ENCODE results near the gene AVEN.

The AVEN gene

DNA sequence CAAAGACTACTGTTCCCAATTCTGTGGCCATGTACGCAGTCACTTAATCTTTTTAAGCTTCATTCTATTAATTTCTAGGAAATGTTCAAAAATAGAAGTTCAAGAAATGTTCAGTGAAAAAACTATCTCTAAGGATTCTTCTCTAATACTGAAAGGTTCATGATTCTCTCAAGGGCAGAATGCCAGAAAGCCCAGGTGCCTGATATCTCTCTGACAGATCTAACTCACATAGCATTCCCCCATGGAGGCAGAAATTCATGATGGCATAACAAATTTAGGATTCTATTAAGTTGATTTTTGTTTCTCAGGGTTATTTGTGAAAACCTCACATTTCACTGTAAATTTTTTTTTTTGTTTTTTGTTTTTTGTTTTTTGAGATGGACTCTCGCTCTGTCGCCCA lies 53.3 kb downstream of the AVEN start:
- DNase-seq (ENCODE audit: low read depth, low spot score): no peak

GRCh38 chr15:33985287-33985686 lies 53.7 kb downstream of the AVEN start:
- DNase-seq (ENCODE audit: low read depth, low spot score): no peak

- no peak for DNase-seq (ENCODE audit: low read depth, low spot score)
Observed at GRCh38 chr15:33982516-33982915, 56.5 kb downstream of the AVEN start.

DNA sequence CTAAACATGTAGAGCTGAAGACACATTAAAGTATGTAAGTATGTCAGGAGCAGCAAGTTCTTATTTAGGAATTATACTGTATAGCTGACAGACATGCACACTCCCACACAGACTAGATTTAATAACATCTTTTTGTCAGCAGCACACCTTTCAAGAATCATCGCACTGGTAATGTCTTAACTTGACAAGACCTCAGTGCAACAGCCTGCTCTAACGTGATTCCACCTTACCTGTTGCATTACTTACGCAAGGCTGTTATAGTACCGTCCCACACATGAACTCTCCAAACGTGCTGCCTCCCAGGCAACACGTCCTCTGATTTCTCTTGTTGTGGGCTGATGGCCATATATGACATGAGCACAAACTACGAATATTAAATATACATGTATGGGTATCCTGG lies 58.8 kb downstream of the AVEN start:
- no peak for DNase-seq (ENCODE audit: low read depth, low spot score)

GRCh38 chr15:33975022-33975565 lies 63.9 kb downstream of the AVEN start:
- DNase-seq (ENCODE audit: low read depth, low spot score): no peak

- no peak for DNase-seq (ENCODE audit: low read depth, low spot score)
Observed at GRCh38 chr15:33971811-33972210, 67.2 kb downstream of the AVEN start.

- DNase-seq (ENCODE audit: low read depth, low spot score): no peak
Observed at GRCh38 chr15:33968821-33969220, 70.2 kb downstream of the AVEN start.

- DNase-seq (ENCODE audit: low read depth, low spot score): no peak
Observed at GRCh38 chr15:33968224-33968623, 70.8 kb downstream of the AVEN start, which contains the start of gene CHRM5. TSS of gene CHRM5 (plus strand) at chr15:33968497. CDS start at chr15:34062718, 94,221 bp downstream.

GRCh38 chr15:33964665-33965040 lies 74.4 kb downstream of the AVEN start:
- DNase-seq (ENCODE audit: low read depth, low spot score): no peak

DNA sequence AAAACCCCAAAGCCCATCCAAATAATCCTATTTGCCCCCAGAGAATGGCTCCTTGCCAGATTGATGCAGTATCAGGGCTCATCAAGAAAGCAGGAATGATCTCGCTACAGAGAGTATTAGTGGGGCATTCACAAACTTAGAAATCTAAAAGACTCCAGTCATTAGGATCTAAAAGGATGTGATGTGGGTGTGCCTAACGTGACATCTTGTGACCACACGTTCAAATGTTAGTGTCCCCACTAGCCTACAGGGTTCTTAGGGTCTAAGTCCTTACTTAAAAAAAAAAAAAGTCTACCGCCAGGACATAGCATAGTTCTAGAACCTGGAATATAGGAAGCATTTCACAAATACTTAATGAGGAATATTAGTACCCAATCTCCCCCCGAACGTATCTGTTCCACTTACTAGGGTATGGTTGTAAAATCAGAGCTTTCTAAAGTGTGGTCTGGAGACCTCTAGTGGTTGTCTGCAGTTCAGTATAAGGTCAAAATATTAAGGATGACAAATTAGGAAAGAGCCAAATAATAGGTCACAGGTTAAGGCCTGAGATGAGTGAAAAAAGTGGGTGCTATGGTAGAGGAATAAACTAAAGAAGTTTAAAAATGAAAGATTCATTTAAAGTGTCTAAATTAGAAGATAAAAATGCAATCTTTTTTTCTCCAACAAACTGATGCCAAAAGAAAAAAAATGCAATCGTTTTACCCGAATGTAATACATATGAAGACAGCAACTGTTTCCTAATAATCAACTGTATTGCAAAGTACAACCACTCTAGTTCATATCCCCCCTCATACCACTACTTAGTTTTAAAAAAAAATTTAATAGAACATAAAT lies 75.0 kb downstream of the AVEN start:
- no peak for DNase-seq (ENCODE audit: low read depth, low spot score)

GRCh38 chr15:33960549-33960935 lies 78.5 kb downstream of the AVEN start:
- DNase-seq (ENCODE audit: low read depth, low spot score): no peak

- DNase-seq (ENCODE audit: low read depth, low spot score): no peak
Observed at GRCh38 chr15:33959844-33960548, 79.0 kb downstream of the AVEN start.

DNA sequence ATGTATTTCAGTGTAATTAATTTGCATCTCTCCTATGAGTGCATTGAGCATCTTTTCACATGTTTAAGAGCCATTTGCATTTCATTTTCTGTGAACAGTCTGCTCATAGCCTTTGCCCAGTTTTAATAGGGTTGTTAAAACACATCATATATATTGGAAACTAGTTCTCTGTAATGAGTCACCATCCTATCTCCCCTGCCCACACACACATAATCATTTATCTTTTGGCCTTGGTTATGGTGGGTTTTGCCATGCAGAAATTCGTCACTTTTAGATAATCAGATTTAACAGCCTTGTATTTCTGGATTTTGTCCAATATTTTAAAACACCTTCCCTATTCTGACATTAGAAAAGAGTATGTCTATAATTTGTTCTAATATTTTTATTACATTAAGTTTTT lies 82.6 kb downstream of the AVEN start:
- DNase-seq (ENCODE audit: low read depth, low spot score): no peak

GRCh38 chr15:33955945-33956344 lies 83.1 kb downstream of the AVEN start:
- DNase-seq (ENCODE audit: low read depth, low spot score): no peak

DNA sequence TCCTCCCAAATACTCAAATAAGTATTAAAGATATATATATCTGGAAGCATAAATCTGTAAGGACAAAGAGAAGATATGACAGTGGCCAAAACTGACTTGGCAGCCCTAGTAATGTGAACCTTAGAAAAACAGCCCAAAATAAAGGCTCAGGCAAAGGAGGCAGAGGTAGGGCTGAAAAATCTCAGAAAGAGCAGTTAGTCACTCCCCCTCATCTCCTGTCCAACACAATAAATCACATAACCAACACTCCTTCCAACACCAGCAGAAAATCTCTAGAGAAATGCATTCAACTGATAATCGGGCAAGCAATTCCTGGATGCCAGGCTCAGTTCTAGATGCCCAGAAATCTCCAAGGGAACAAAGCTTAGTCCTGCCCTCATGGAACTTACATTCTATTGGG lies 92.9 kb downstream of the AVEN start:
- no peak for DNase-seq (ENCODE audit: low read depth, low spot score)

GRCh38 chr15:33941279-33942063 lies 97.5 kb downstream of the AVEN start:
- DNase-seq (ENCODE audit: low read depth, low spot score): no peak

GRCh38 chr15:33934921-33935320 lies 104.1 kb downstream of the AVEN start:
- no peak for DNase-seq (ENCODE audit: low read depth, low spot score)

DNA sequence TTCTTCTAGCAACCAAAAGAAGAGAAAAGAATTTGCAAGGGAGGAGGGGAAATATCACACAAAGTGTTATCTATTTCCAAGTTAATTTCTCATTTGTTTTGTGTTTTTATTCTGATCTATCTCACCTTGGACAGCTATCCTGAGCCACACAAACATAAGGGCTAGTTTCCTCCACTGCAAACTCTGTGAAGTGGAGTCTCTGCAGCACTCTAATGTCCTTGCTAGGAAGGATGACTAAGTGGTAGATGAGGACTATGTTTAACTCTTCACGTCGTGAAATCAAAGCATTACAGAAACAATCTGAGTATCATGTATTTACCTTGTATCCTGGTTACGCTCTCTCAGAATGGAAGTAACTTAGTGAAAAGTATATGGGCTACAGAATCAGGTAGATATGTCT lies 104.6 kb downstream of the AVEN start:
- no peak for DNase-seq (ENCODE audit: low read depth, low spot score)

GRCh38 chr15:33932734-33933133 lies 106.3 kb downstream of the AVEN start:
- DNase-seq (ENCODE audit: low read depth, low spot score): no peak

- no peak for DNase-seq (ENCODE audit: low read depth, low spot score)
Observed at GRCh38 chr15:33926260-33926659, 112.7 kb downstream of the AVEN start.

GRCh38 chr15:33923446-33923845 lies 115.6 kb downstream of the AVEN start:
- DNase-seq (ENCODE audit: low read depth, low spot score): no peak

Measured in brain pericyte (primary cell).